Astrocyte (in vitro differentiated cells and primary cell): Measurements from ENCODE around the gene CNOT1. TPM values are rescaled to one million over a fixed set of nuclear protein-coding genes. Genes with fewer than 3 reads are reported as not detected.
"Not testable (repeated sequence)": the region's sequence is repeated elsewhere in the genome, so short reads cannot be mapped to it uniquely, and the experiment has no call there.

Experiments used
- DNase-seq: peaks from one replicate; pipeline ENCODE4 v3.0.0-alpha.2; 2010; ENCODE audit warnings: low read depth
- FAIRE-seq: peaks from 2 replicates; lab custom pipeline; 2011; peaks lifted over from hg19 to GRCh38; lab: Jason Lieb, UNC
- H2AFZ ChIP-seq: 2 replicates; pipeline ENCODE4 v1.6.0; 2012; ENCODE audit warnings: low read depth, low read length, inconsistent platforms
- H3K27ac ChIP-seq: 2 replicates; pipeline ENCODE4 v1.5.1; 2011; ENCODE audit warnings: low read depth, low read length, inconsistent platforms
- H3K27me3 ChIP-seq: 2 replicates; pipeline ENCODE4 v1.6.0; 2011; ENCODE audit warnings: low read length, inconsistent platforms; ENCODE audit not compliant: insufficient read depth
- H3K36me3 ChIP-seq: 2 replicates; pipeline ENCODE4 v1.5.1; 2011; ENCODE audit warnings: low read length, inconsistent platforms; ENCODE audit not compliant: insufficient read depth
- H3K4me1 ChIP-seq: 2 replicates; pipeline ENCODE4 v1.5.1; 2011; ENCODE audit warnings: low read length, inconsistent platforms; ENCODE audit not compliant: insufficient read depth
- H3K4me2 ChIP-seq: 2 replicates; pipeline ENCODE4 v1.6.0; 2012; ENCODE audit warnings: low read length, inconsistent platforms
- H3K4me3 ChIP-seq: 2 replicates; pipeline ENCODE4 v1.5.1; 2011; ENCODE audit warnings: low read depth, mild to moderate bottlenecking, low read length, inconsistent platforms; ENCODE audit not compliant: insufficient read depth
- H3K79me2 ChIP-seq: 2 replicates; pipeline ENCODE4 v1.6.0; 2012; ENCODE audit warnings: mild to moderate bottlenecking, low read length, inconsistent platforms; ENCODE audit not compliant: insufficient read depth
- H3K9ac ChIP-seq: 2 replicates; pipeline ENCODE4 v1.6.0; 2012; ENCODE audit warnings: mild to moderate bottlenecking, low read length, inconsistent platforms
- H3K9me3 ChIP-seq: 2 replicates; pipeline ENCODE4 v1.5.1; 2012; ENCODE audit warnings: low read depth, mild to moderate bottlenecking, low read length, inconsistent platforms; ENCODE audit not compliant: insufficient read depth
- H4K20me1 ChIP-seq: 2 replicates; pipeline ENCODE4 v1.6.0; 2012; ENCODE audit warnings: low read length, inconsistent platforms; ENCODE audit not compliant: insufficient read depth
- H3K27ac Mint-ChIP-seq: one replicate; pipeline ENCODE4 v1.8.0; 2021; ENCODE audit warnings: mild to moderate bottlenecking, mixed read lengths; ENCODE audit not compliant: unreplicated experiment
- H3K27me3 Mint-ChIP-seq: one replicate; pipeline ENCODE4 v1.8.0; 2021; ENCODE audit warnings: low read depth, mixed read lengths; ENCODE audit not compliant: unreplicated experiment
- H3K36me3 Mint-ChIP-seq: one replicate; pipeline ENCODE4 v1.8.0; 2021; ENCODE audit warnings: low read depth, mixed read lengths; ENCODE audit not compliant: unreplicated experiment
- H3K4me1 Mint-ChIP-seq: one replicate; pipeline ENCODE4 v1.8.0; 2021; ENCODE audit warnings: low read depth, mixed read lengths; ENCODE audit not compliant: unreplicated experiment
- H3K4me3 Mint-ChIP-seq: one replicate; pipeline ENCODE4 v1.8.0; 2021; ENCODE audit warnings: mild to moderate bottlenecking, moderate library complexity, mixed read lengths; ENCODE audit not compliant: unreplicated experiment
- H3K9me3 Mint-ChIP-seq: one replicate; pipeline ENCODE4 v1.8.0; 2021; ENCODE audit warnings: mild to moderate bottlenecking, mixed read lengths; ENCODE audit not compliant: unreplicated experiment
- EZH2 ChIP-seq: IDR thresholded peaks from 2 replicates; pipeline ENCODE4 v1.6.1; 2012; ENCODE audit warnings: mild to moderate bottlenecking, low read length, inconsistent platforms; ENCODE audit not compliant: insufficient read depth
- total RNA-seq: library from RNA; stranded (reverse); gene quantifications from 2 replicates; pipeline ENCODE4 v1.2.1, GENCODE V29; 2021
- TF ChIP-seq, protein P1 (sequence below): IDR thresholded peaks from 2 replicates; pipeline ENCODE4 v1.5.1; 2011; ENCODE audit warnings: low read depth, mild to moderate bottlenecking, inconsistent platforms, low read length, moderate library complexity; ENCODE audit not compliant: insufficient read depth

CNOT1 gene
- total RNA-seq, 1 donor from 2014 or later, result 212 TPM

- H3K27ac ChIP-seq, result peak overlapping the region; percentile 30
- H3K79me2 ChIP-seq, result peaks cover 92% of the 10 kb centered on the region
- H3K27me3 ChIP-seq, result no peaks in the 10 kb centered on the region
- Mint-ChIP-seq H3K36me3 (peaks cover 8% of the 10 kb centered on the region), H3K4me3 (peak overlapping the region; percentile 3), H3K4me1 (peaks cover 20% of the 10 kb centered on the region), H3K9me3 (no peaks in the 10 kb centered on the region), H3K27me3 (no peaks in the 10 kb centered on the region), H3K27ac (peak overlapping the region; percentile 27)
- H3K9me3 ChIP-seq, result no peaks in the 10 kb centered on the region
- no peak for FAIRE-seq
- H2AFZ ChIP-seq, result no peak overlapping the region
- peaks cover 13% of the 10 kb centered on the region for H3K4me1 ChIP-seq
- H3K4me2 ChIP-seq, result no peak overlapping the region
- no peak overlapping the region for H3K4me3 ChIP-seq
- no peak overlapping the region for H3K9ac ChIP-seq
- peaks cover 15% of the 10 kb centered on the region for H3K36me3 ChIP-seq
- H4K20me1 ChIP-seq, result peaks cover 79% of the 10 kb centered on the region
- DNase-seq, result no peak
- TF ChIP-seq, protein P1, sequence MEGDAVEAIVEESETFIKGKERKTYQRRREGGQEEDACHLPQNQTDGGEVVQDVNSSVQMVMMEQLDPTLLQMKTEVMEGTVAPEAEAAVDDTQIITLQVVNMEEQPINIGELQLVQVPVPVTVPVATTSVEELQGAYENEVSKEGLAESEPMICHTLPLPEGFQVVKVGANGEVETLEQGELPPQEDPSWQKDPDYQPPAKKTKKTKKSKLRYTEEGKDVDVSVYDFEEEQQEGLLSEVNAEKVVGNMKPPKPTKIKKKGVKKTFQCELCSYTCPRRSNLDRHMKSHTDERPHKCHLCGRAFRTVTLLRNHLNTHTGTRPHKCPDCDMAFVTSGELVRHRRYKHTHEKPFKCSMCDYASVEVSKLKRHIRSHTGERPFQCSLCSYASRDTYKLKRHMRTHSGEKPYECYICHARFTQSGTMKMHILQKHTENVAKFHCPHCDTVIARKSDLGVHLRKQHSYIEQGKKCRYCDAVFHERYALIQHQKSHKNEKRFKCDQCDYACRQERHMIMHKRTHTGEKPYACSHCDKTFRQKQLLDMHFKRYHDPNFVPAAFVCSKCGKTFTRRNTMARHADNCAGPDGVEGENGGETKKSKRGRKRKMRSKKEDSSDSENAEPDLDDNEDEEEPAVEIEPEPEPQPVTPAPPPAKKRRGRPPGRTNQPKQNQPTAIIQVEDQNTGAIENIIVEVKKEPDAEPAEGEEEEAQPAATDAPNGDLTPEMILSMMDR, result no peak
- TF ChIP-seq EZH2, result no peak
These were observed 14.3 kb downstream of the CNOT1 start for GRCh38 chr16:58615280-58615679.

GRCh38 chr16:58614860-58615259, 14.8 kb downstream of the CNOT1 start:
- H3K9ac ChIP-seq, result no peak overlapping the region
- H4K20me1 ChIP-seq, result peaks cover 79% of the 10 kb centered on the region
- peaks cover 92% of the 10 kb centered on the region for H3K79me2 ChIP-seq
- H3K27ac Mint-ChIP-seq, result peak overlapping the region; percentile 27
- no peaks in the 10 kb centered on the region for H3K9me3 Mint-ChIP-seq
- H3K4me3 ChIP-seq, result no peak overlapping the region
- FAIRE-seq (no peak), DNase-seq (no peak)
- H3K27me3 ChIP-seq, result no peaks in the 10 kb centered on the region
- H3K9me3 ChIP-seq, result no peaks in the 10 kb centered on the region
- H2AFZ ChIP-seq, result no peak overlapping the region
- peaks cover 20% of the 10 kb centered on the region for H3K4me1 Mint-ChIP-seq
- H3K4me3 Mint-ChIP-seq, result no peak overlapping the region
- peaks cover 13% of the 10 kb centered on the region for H3K4me1 ChIP-seq
- no peak overlapping the region for H3K4me2 ChIP-seq
- H3K36me3 Mint-ChIP-seq, result peaks cover 8% of the 10 kb centered on the region
- TF ChIP-seq, protein P1, result no peak
- no peak for TF ChIP-seq EZH2
- H3K36me3 ChIP-seq, result peaks cover 12% of the 10 kb centered on the region
- peak overlapping the region; percentile 30 for H3K27ac ChIP-seq
- no peaks in the 10 kb centered on the region for H3K27me3 Mint-ChIP-seq

DNA sequence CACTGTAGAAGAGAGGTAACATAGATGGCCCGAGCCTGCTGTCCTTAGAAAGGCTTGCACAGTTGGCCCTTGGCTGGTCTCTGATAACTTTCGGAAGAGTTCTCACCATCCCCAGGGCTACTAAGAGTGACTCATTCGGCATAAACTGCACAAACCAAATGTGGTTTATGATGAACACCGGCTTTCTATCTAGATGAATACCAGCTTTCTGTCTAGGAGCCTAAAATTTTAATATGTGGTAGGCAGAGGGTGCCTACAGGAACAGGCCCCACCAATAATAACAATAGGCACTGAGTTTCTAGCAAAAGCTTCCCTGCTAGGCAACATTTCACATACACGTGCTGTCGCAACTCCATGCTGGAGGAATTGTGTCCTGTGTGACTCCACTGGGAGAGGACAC, 15.4 kb downstream of the CNOT1 start:
- no peaks in the 10 kb centered on the region for H3K27me3 Mint-ChIP-seq
- Histone ChIP-seq H3K9ac (no peak overlapping the region), H3K4me1 (peaks cover 13% of the 10 kb centered on the region), H3K27me3 (no peaks in the 10 kb centered on the region), H3K36me3 (peaks cover 10% of the 10 kb centered on the region), H3K4me2 (peak overlapping the region; percentile 33), H3K4me3 (no peak overlapping the region), H3K27ac (no peak overlapping the region), H3K79me2 (peaks cover 92% of the 10 kb centered on the region), H2AFZ (no peak overlapping the region), H3K9me3 (no peaks in the 10 kb centered on the region), H4K20me1 (peaks cover 77% of the 10 kb centered on the region)
- no peak for FAIRE-seq
- H3K9me3 Mint-ChIP-seq, result no peaks in the 10 kb centered on the region
- H3K4me3 Mint-ChIP-seq, result no peak overlapping the region
- H3K4me1 Mint-ChIP-seq, result peaks cover 20% of the 10 kb centered on the region
- peak overlapping the region; percentile 69 for H3K27ac Mint-ChIP-seq
- no peak for DNase-seq
- peaks cover 8% of the 10 kb centered on the region for H3K36me3 Mint-ChIP-seq
- no peak for TF ChIP-seq EZH2

DNA sequence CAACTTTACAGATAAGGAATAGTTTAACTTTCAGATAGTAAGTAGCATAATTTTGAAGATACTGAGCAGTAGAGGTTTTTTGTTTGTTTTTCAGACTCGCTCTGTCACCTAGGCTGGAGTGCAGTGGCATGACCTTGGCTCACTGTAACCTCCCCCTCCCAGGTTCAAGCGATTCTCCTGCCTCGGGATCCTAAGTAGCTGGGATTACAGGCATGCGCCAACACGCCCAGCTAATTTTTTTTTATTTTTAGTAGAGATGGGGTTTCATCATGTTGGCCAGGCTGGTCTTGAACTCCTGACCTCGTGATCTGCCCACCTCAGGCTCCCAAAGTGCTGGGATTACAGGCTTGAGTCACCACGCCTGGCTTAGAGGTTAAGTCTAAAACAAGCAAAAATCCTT, 16.7 kb downstream of the CNOT1 start:
- Histone ChIP-seq H3K79me2 (peaks cover 92% of the 10 kb centered on the region), H3K4me1 (peaks cover 13% of the 10 kb centered on the region), H4K20me1 (peaks cover 78% of the 10 kb centered on the region)
- H2AFZ ChIP-seq, H3K27me3 Mint-ChIP-seq, H3K4me3 ChIP-seq, H3K27me3 ChIP-seq, DNase-seq, H3K36me3 Mint-ChIP-seq, H3K9me3 ChIP-seq, H3K9ac ChIP-seq, H3K27ac ChIP-seq, H3K4me3 Mint-ChIP-seq, FAIRE-seq, H3K4me2 ChIP-seq, H3K9me3 Mint-ChIP-seq, H3K36me3 ChIP-seq: not testable (repeated sequence)
- H3K27ac Mint-ChIP-seq, result peak overlapping the region; percentile 77
- peaks cover 20% of the 10 kb centered on the region for H3K4me1 Mint-ChIP-seq
